HG02798 (cell line): ENCODE results near the gene CHD2.
"Not testable (repeated sequence)": the region's sequence is repeated elsewhere in the genome, so short reads cannot be mapped to it uniquely, and the experiment has no call there.

Experiments used
- ATAC-seq: cut with Tn5 transposase; IDR thresholded peaks from one replicate; pipeline ENCODE4 v1.9.1; 2021; ENCODE audit warnings: mild to moderate bottlenecking; ENCODE audit not compliant: unreplicated experiment, poor library complexity

CHD2 gene

GRCh38 chr15:93030430-93031102 is 130.4 kb downstream of the CHD2 start:
- ATAC-seq = peak; percentile 82

GRCh38 chr15:93031103-93031464 is 131.0 kb downstream of the CHD2 start:
- ATAC-seq = no peak

DNA sequence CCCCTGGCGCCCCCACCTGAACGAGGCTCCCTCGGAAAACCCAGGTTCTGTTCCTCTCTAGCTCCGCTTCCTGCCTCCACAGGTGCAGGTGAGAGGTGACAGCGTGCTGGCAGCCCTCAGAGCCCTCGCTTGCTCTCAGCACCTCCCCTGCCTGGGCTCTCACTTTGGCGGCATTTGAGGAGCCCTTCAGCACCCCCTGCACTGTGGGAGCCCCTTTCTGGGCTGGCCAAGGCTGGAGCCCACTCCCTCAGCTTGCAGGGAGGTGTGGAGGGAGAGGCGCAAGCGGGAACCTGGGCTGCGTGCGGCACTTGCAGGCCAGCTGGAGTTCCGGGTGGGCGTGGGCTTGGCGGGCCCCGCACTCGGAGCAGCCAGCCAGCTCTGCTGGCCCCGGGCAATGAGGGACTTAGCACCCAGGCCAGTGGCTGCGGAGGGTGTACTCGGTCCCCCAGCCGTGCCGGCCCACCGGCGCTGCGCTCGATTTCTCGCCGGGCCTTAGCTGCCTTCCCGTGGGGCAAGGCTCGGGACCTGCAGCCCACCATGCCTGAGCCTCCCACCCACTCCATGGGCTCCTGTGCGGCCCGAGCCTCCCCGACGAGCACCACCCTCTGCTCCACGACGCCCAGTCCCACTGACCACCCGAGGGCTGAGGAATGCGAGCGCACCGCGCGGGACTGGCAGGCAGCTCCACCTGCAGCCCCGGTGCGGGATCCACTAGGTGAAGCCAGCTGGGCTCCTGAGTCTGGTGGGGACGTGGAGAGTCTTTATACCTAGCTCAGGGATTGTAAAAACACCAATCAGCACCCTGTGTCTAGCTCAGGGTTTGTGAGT is 131.6 kb downstream of the CHD2 start:
- not testable (repeated sequence) for ATAC-seq

GRCh38 chr15:93032515-93033206 is 132.5 kb downstream of the CHD2 start:
- not testable (repeated sequence) for ATAC-seq

- no peak for ATAC-seq
Measured at GRCh38 chr15:93033434-93034045, 133.4 kb downstream of the CHD2 start.

DNA sequence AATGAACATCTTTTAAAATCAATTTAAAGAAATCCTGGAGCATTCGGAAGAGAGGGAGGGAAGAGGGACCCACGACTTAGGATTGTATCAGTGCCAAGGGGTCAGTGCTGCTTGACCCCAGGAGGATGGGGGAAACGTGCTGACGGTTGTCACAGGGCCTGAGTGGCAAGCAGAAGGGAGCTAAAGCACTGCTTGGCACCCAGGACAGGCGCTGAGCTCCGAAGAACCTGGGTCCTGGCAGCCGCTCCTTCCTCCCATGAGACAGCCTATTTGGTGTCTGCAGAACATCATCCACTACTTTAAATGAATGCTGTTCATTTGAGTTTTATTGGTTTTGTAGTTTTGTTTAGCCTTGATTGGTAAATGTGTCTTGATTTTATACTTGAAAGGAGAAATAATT is 134.4 kb downstream of the CHD2 start:
- ATAC-seq = no peak

DNA sequence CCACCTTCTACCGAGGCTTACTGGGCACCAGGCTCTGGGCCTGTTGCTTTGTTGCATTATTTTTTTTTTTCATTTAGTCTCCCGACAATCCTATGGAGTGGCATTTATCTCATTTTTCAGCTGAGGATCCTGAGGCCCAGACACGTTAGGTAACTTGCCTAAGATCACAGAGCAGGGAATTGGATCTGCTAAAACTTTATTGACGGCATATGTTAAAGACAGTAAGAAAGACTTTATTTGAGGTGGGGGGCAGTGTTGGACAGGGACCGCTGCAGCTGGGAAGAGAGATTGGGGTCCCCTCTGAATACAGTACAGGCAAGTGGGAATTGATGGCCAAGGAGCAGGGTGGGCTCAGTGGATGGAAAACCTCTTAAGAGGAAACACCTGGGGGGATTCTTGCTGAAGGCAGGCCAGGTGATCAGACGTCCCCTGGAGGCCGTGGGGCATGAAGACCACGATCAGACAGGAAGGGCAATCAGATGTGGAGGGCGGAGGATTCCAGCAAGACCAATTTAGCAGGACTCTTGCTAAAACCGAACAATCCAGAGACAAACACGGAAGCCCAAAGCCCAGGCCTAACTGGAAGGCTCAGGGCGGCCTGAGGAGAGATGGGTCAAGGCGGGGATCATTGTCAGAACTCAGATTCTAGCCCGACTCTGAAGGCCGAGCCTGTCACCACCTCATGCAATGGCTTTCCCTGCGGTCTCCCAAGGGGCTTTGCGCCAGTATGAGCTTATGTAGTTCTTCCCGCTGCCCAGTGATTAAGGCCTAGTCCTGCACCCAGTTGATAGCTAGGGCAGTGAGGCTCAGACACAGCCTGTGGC is 135.2 kb downstream of the CHD2 start:
- no peak for ATAC-seq

GRCh38 chr15:93035953-93036810 is 136.1 kb downstream of the CHD2 start:
- peak; percentile 82 for ATAC-seq

DNA sequence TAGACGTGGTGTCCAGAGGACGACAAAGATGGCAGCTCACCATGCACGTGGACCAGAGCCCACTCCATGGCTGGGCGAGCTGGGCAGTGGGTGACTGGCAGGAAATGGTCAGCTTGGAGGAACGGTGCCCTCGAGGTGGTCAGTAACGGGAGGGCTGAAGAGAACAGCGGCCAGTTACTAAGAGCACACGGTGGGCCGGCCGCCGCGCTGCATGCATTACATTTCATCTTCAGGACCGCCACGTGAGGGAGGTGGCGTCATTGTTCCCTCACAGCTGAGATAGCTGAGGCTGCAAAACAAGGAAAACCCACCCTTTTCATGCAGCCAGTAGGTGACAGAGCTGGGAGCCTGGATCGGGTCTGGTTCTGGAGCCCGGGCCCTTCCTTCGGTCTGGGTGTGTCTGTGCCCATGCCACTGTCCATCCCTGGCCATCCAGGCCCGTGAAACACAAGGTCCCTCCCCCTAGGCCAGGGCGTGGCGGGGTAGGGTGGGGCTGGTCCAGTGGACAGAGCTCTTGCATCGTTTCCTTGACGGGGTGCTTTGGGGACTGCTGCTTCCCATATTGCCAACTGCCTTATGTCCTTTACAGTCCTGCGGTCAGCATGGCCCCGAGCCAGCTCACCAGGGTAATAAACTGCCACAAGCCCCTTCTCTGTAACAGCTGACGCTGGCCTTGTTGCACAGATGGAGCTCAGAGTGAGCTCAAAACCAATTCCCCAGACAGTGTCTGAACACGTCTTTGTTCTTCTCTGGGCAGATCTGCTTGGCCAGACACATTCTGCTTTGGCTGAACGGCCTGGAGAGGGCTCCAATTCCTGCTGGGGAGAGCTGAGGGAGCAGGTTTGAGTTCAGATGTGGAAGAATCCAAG is 137.1 kb downstream of the CHD2 start:
- no peak for ATAC-seq

DNA sequence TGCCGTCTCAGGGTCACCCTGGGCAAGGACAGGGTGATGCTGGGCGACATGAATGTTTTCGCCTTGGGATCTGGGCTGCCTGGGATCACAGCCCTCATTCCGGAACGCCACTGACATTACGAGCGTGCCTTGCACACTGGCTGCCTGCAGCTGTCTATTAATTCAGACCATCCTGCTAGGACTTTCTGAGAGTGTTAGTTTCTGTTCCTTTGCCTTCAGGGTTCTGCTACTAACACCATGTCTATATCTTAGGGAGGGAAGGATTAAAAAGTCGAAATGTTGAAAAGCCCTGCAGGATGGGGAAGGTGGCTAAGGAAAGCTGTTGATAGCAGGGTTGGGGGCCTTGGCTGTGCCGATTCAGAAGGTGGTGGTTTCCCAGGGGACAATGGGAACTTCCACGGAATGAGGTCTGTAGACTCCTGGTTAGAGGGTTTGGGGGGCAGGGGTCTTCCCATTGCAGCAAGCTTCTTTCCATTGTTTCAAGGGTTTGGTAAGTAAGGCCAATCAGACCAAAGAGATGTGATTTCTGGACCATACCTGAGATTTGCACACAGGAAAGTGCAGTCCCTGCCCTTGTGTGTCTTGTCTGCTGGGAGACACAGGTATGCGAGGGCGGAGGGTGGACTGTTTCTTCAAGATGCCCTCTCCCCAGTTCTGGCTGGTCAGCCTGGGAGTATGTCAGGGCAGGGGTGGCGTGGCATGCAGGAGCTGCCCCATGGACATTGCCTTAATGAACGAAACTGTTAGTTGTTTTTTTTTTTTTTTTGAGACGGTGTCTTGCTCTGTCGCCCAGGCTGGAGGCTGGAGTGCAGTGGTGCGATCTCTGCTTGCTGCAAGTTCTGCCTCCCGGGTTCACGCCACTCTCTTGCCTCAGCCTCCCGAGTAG is 137.9 kb downstream of the CHD2 start:
- no peak for ATAC-seq

- ATAC-seq = not testable (repeated sequence)
Measured at GRCh38 chr15:93039562-93040287, 139.6 kb downstream of the CHD2 start.

- no peak for ATAC-seq
Measured at GRCh38 chr15:93040288-93041158, 140.4 kb downstream of the CHD2 start.

DNA sequence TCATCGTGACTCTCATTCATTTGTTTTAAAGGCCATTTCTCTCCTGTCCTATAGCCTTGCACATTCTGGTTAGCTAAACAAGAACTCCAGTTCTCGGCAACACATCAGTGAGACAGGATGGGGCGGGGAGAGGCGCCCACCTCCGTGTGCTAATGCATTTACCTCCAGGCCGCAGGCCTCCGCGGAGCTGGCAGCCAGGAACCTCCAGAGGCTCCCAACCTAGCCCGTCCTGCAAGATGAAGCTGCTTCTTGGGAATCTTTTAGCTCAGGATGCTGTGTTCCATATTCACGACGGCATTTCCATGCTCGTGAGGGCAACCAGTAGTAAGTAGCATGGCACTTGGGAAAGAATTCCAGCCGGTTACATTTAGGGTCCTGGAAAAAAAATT is 141.0 kb downstream of the CHD2 start:
- no peak for ATAC-seq

GRCh38 chr15:93042211-93042610 is 142.1 kb downstream of the CHD2 start:
- no peak for ATAC-seq

DNA sequence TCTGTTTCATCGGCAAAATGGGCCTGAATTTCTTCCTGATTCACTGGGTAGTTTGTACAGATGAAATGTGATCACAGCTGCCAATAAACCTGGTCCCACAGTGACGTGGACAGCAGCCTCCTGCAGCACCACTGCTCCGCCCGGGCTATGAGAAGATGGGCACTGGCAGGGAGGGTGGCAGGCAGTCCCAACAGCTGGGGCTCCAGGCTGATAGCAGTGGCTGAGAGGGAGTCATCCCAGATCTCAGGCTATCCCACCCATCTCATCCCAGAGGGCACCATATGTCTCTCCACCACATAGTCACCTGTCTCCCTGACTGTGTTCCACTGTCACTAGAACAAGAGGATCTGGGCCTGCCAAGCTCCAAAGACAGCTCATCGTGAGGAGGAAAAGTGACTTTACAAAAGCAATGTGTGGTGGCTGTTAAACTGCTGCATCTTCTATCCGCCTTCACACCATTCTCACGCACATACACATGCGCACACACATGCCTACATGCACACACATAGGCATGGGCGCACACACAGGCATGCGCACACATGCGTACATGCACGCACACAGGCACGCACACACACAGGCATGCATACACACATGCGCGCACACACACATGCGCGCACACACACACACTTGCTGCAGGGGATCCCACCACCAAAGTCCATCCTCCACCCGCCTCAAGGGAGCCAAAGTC is 142.7 kb downstream of the CHD2 start:
- ATAC-seq = no peak
